NT2/D1 (cell line): ENCODE data around the gene THBS1.

Experiments used
- SUZ12 ChIP-seq: IDR thresholded peaks from 2 replicates; pipeline ENCODE4 v1.6.1; 2011; ENCODE audit not compliant: insufficient read length, insufficient read depth; ENCODE audit errors: extremely low read depth
- ZNF274 ChIP-seq: IDR thresholded peaks from 2 replicates; pipeline ENCODE4 v1.6.1; 2011; ENCODE audit warnings: mild to moderate bottlenecking, low read depth, low read length

DNA sequence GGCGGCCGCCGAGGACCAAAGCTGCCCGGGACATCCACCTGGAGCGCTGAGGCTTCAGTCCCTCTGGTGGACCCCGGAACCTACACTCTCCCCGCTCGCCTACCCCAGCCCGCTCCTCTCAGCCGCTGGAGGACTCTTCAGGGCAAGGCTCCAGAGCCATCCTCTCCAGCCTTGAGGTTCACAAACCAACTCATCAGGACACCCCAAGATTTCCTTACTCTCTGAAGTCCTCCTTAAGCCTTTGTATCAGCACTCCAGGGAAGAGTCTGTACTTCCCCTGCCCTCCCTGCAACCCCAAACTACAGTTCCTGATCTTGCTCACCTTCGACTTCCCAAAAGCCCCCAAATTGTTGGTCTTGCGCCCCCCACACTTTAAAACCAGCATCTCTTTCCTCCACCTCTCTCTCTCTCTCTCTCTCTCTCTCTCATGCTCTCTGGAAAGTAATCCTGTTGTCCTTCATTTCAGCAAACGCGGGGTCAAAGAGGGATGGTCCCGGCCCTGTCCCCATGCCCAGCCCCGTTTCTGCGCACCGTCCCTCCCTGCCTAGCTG is 438 bp downstream of the THBS1 start:
- TF ChIP-seq ZNF274 (no peak), SUZ12 (no peak)
